GM23338 (cell line): ENCODE data around the gene CDKN1A. TPM values are rescaled to one million over a fixed set of nuclear protein-coding genes. Genes with fewer than 3 reads are reported as not detected.

Experiments used
- ATAC-seq: fragments of 200-7000 bp; cut with Tn5 transposase; 3 replicates; pipeline ENCODE4 v1.9.1; 2020
- DNase-seq: peaks from one replicate; pipeline ENCODE4 v3.0.0-alpha.2; 2015; ENCODE audit warnings: low spot score
- H2AFZ ChIP-seq: fragments of 200-600 bp; sonication (generic); 2 replicates; pipeline ENCODE4 v1.8.0; 2016; ENCODE audit warnings: antibody characterized with exemption, mild to moderate bottlenecking, moderate library complexity
- H3F3A ChIP-seq: fragments of 200-600 bp; sonication (generic); replicated peaks from 2 replicates; pipeline ENCODE4 v1.8.0; 2017; ENCODE audit warnings: antibody characterized with exemption, mixed run types, low read depth
- H3K27ac ChIP-seq: fragments of 200-600 bp; sonication (generic); 2 replicates; pipeline ENCODE4 v1.6.1; 2016; ENCODE audit warnings: low read depth
- H3K27me3 ChIP-seq: fragments of 200-600 bp; sonication (generic); 2 replicates; pipeline ENCODE4 v1.8.0; 2016; ENCODE audit warnings: mild to moderate bottlenecking, mixed run types, moderate library complexity; ENCODE audit not compliant: insufficient read depth
- H3K36me3 ChIP-seq: fragments of 200-600 bp; sonication (generic); 2 replicates; pipeline ENCODE4 v1.8.0; 2016; ENCODE audit warnings: mild to moderate bottlenecking; ENCODE audit not compliant: insufficient read depth
- H3K4me1 ChIP-seq: fragments of 200-600 bp; sonication (generic); 2 replicates; pipeline ENCODE4 v1.8.0; 2016; ENCODE audit warnings: mild to moderate bottlenecking, moderate library complexity; ENCODE audit not compliant: insufficient read depth
- H3K4me2 ChIP-seq: fragments of 200-600 bp; sonication (generic); 2 replicates; pipeline ENCODE4 v1.7.1; 2017; ENCODE audit warnings: mixed run types
- H3K4me3 ChIP-seq: fragments of 200-600 bp; sonication (generic); 2 replicates; pipeline ENCODE4 v1.6.1; 2016; ENCODE audit warnings: mixed run types
- H3K79me2 ChIP-seq: fragments of 200-600 bp; sonication (generic); replicated peaks from 2 replicates; pipeline ENCODE4 v1.8.0; 2017; ENCODE audit warnings: mild to moderate bottlenecking; ENCODE audit not compliant: insufficient read depth
- H3K9me2 ChIP-seq: fragments of 200-600 bp; sonication (generic); 2 replicates; pipeline ENCODE4 v1.8.0; 2017; ENCODE audit not compliant: insufficient read depth
- H4K20me1 ChIP-seq: fragments of 200-600 bp; sonication (generic); replicated peaks from 2 replicates; pipeline ENCODE4 v1.8.0; 2017; ENCODE audit warnings: mild to moderate bottlenecking; ENCODE audit not compliant: insufficient read depth
- H3K27ac Mint-ChIP-seq: 2 replicates; pipeline ENCODE4 v1.8.0; 2020; ENCODE audit warnings: inconsistent platforms, mild to moderate bottlenecking, moderate library complexity, mixed read lengths
- H3K27me3 Mint-ChIP-seq: 3 replicates; pipeline ENCODE4 v1.8.0; 2022; ENCODE audit warnings: low read depth, mild to moderate bottlenecking, moderate library complexity, mixed read lengths, inconsistent platforms; ENCODE audit not compliant: insufficient read depth, poor library complexity
- H3K36me3 Mint-ChIP-seq: 3 replicates; pipeline ENCODE4 v1.8.0; 2021; ENCODE audit warnings: low read depth, mild to moderate bottlenecking, inconsistent platforms, moderate library complexity, mixed read lengths
- H3K4me1 Mint-ChIP-seq: 3 replicates; pipeline ENCODE4 v1.8.0; 2020; ENCODE audit warnings: mild to moderate bottlenecking, inconsistent platforms, mixed read lengths
- H3K4me3 Mint-ChIP-seq: 3 replicates; pipeline ENCODE4 v1.8.0; 2021; ENCODE audit warnings: moderate library complexity, mild to moderate bottlenecking, inconsistent platforms, mixed read lengths
- H3K9me3 Mint-ChIP-seq: 3 replicates; pipeline ENCODE4 v1.8.0; 2020; ENCODE audit warnings: moderate library complexity, mild to moderate bottlenecking, inconsistent platforms, mixed read lengths
- CREB1 ChIP-seq: fragments of 250-450 bp; sonication (Bioruptor Pico); IDR thresholded peaks from 2 replicates; pipeline ENCODE4 v1.5.0; 2020; ENCODE audit warnings: low read depth, mild to moderate bottlenecking, moderate library complexity
- JUNB ChIP-seq: IDR thresholded peaks from one replicate; pipeline ENCODE4 v1.6.1; 2016; ENCODE audit warnings: antibody characterized with exemption; ENCODE audit not compliant: unreplicated experiment
- POLR2AphosphoS5 ChIP-seq: IDR thresholded peaks from 2 replicates; pipeline ENCODE4 v1.6.1; 2016; ENCODE audit warnings: antibody characterized with exemption, low read depth
- ZNF114 ChIP-seq: fragments of 250-450 bp; sonication (Bioruptor Pico); IDR thresholded peaks from 2 replicates; pipeline ENCODE4 v1.5.0; 2020; ENCODE audit warnings: mild to moderate bottlenecking, moderate library complexity
- polyA plus RNA-seq: library from polyadenylated mRNA; unstranded; fragments of >200 nt; fragmentation: Nextera tagmentation; extraction: Ambion mirVana; gene quantifications from 2 replicates; pipeline ENCODE4 v1.2.1, GENCODE V29; 2016
- total RNA-seq: library from RNA; depleted of rRNA; stranded (reverse); fragments of >200 nt; shearing (Covaris generic); gene quantifications from 2 replicates; pipeline ENCODE4 v1.2.3, GENCODE V29; 2014
- TF ChIP-seq, protein P1 (sequence below): fragments of 250-450 bp; sonication (Bioruptor Pico); IDR thresholded peaks from 2 replicates; pipeline ENCODE4 v1.5.0; 2020; ENCODE audit warnings: mild to moderate bottlenecking, moderate library complexity
- TF ChIP-seq, protein P2 (sequence below), 2 experiments: fragments of 200-600 bp in 1 of 2; sonication (generic) in 1 of 2; conservative IDR thresholded peaks; 2 replicates each; pipeline versions ENCODE4 v1.5.1 to v1.6.1; 2016 to 2017; ENCODE audit warnings: antibody characterized with exemption in 2 of 2, low read depth in 2 of 2, mild to moderate bottlenecking in 2 of 2, moderate library complexity in 1 of 2
- TF ChIP-seq, protein P3 (sequence below): IDR thresholded peaks from 2 replicates; pipeline ENCODE4 v1.6.1; 2016; ENCODE audit warnings: antibody characterized with exemption

CDKN1A gene
- total and polyA plus RNA-seq, 2 experiments from 2014 or later, result 31.5 to 45.6 TPM

DNA sequence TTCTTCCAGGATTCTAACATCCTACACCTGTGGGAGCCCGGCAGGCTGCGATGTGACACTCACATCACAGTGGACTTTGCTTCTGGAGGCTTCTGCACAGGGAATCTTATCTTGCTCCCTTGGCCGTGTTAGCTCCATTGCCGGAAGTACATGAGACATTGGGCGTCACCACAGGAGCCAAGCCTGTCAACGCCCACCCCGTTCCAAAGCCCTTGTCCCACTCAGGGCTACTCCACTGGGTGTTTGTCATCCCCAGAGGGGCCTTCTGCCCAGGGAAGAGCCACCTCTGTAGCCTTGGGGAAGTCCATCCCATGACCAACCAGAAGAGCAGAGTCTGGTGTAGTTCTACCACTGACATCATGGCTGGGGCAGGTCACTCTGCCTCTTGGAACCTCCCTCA, 20.8 kb downstream of the CDKN1A start:
- Histone ChIP-seq H3K79me2 (no peaks in the 10 kb centered on the region), H3K36me3 (no peaks in the 10 kb centered on the region), H3K4me3 (no peak overlapping the region), H3K9me2 (no peaks in the 10 kb centered on the region), H4K20me1 (no peaks in the 10 kb centered on the region), H3K27ac (no peak overlapping the region), H3K27me3 (no peaks in the 10 kb centered on the region), H3F3A (no peaks in the 10 kb centered on the region), H3K4me2 (no peak overlapping the region), H3K4me1 (no peaks in the 10 kb centered on the region), H2AFZ (no peak overlapping the region)
- H3K4me3 Mint-ChIP-seq, result no peak overlapping the region
- no peaks in the 10 kb centered on the region for H3K4me1 Mint-ChIP-seq
- no peak for ATAC-seq
- no peaks in the 10 kb centered on the region for H3K9me3 Mint-ChIP-seq
- peaks cover 1% of the 10 kb centered on the region for H3K27me3 Mint-ChIP-seq
- TF ChIP-seq, protein P1, sequence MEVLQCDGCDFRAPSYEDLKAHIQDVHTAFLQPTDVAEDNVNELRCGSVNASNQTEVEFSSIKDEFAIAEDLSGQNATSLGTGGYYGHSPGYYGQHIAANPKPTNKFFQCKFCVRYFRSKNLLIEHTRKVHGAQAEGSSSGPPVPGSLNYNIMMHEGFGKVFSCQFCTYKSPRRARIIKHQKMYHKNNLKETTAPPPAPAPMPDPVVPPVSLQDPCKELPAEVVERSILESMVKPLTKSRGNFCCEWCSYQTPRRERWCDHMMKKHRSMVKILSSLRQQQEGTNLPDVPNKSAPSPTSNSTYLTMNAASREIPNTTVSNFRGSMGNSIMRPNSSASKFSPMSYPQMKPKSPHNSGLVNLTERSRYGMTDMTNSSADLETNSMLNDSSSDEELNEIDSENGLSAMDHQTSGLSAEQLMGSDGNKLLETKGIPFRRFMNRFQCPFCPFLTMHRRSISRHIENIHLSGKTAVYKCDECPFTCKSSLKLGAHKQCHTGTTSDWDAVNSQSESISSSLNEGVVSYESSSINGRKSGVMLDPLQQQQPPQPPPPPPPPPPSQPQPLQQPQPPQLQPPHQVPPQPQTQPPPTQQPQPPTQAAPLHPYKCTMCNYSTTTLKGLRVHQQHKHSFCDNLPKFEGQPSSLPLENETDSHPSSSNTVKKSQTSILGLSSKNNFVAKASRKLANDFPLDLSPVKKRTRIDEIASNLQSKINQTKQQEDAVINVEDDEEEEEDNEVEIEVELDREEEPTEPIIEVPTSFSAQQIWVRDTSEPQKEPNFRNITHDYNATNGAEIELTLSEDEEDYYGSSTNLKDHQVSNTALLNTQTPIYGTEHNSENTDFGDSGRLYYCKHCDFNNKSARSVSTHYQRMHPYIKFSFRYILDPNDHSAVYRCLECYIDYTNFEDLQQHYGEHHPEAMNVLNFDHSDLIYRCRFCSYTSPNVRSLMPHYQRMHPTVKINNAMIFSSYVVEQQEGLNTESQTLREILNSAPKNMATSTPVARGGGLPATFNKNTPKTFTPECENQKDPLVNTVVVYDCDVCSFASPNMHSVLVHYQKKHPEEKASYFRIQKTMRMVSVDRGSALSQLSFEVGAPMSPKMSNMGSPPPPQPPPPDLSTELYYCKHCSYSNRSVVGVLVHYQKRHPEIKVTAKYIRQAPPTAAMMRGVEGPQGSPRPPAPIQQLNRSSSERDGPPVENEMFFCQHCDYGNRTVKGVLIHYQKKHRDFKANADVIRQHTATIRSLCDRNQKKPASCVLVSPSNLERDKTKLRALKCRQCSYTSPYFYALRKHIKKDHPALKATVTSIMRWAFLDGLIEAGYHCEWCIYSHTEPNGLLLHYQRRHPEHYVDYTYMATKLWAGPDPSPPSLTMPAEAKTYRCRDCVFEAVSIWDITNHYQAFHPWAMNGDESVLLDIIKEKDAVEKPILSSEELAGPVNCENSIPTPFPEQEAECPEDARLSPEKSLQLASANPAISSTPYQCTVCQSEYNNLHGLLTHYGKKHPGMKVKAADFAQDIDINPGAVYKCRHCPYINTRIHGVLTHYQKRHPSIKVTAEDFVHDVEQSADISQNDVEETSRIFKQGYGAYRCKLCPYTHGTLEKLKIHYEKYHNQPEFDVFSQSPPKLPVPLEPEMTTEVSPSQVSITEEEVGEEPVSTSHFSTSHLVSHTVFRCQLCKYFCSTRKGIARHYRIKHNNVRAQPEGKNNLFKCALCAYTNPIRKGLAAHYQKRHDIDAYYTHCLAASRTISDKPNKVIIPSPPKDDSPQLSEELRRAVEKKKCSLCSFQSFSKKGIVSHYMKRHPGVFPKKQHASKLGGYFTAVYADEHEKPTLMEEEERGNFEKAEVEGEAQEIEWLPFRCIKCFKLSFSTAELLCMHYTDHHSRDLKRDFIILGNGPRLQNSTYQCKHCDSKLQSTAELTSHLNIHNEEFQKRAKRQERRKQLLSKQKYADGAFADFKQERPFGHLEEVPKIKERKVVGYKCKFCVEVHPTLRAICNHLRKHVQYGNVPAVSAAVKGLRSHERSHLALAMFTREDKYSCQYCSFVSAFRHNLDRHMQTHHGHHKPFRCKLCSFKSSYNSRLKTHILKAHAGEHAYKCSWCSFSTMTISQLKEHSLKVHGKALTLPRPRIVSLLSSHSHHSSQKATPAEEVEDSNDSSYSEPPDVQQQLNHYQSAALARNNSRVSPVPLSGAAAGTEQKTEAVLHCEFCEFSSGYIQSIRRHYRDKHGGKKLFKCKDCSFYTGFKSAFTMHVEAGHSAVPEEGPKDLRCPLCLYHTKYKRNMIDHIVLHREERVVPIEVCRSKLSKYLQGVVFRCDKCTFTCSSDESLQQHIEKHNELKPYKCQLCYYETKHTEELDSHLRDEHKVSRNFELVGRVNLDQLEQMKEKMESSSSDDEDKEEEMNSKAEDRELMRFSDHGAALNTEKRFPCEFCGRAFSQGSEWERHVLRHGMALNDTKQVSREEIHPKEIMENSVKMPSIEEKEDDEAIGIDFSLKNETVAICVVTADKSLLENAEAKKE, result no peak
- TF ChIP-seq POLR2AphosphoS5, result no peak
- TF ChIP-seq CREB1 (CRISPR knock-in tag), result no peak
- no peak for TF ChIP-seq JUNB
- TF ChIP-seq, protein P2, sequence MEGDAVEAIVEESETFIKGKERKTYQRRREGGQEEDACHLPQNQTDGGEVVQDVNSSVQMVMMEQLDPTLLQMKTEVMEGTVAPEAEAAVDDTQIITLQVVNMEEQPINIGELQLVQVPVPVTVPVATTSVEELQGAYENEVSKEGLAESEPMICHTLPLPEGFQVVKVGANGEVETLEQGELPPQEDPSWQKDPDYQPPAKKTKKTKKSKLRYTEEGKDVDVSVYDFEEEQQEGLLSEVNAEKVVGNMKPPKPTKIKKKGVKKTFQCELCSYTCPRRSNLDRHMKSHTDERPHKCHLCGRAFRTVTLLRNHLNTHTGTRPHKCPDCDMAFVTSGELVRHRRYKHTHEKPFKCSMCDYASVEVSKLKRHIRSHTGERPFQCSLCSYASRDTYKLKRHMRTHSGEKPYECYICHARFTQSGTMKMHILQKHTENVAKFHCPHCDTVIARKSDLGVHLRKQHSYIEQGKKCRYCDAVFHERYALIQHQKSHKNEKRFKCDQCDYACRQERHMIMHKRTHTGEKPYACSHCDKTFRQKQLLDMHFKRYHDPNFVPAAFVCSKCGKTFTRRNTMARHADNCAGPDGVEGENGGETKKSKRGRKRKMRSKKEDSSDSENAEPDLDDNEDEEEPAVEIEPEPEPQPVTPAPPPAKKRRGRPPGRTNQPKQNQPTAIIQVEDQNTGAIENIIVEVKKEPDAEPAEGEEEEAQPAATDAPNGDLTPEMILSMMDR (conservative IDR thresholded peaks at IDR 0.05; ENCODE audit: low read depth in 2 of 2), result no peak
- no peak for TF ChIP-seq ZNF114 (CRISPR knock-in tag)
- TF ChIP-seq, protein P3, sequence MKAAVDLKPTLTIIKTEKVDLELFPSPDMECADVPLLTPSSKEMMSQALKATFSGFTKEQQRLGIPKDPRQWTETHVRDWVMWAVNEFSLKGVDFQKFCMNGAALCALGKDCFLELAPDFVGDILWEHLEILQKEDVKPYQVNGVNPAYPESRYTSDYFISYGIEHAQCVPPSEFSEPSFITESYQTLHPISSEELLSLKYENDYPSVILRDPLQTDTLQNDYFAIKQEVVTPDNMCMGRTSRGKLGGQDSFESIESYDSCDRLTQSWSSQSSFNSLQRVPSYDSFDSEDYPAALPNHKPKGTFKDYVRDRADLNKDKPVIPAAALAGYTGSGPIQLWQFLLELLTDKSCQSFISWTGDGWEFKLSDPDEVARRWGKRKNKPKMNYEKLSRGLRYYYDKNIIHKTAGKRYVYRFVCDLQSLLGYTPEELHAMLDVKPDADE, result no peak
- DNase-seq, result no peak
- no peaks in the 10 kb centered on the region for H3K36me3 Mint-ChIP-seq
- H3K27ac Mint-ChIP-seq, result no peak overlapping the region
